DMS153 treated with DMSO at 0.1 percent for 48 hours (cell line): ENCODE results near the gene FCGR3B.
"Not testable (repeated sequence)": the region's sequence is repeated elsewhere in the genome, so short reads cannot be mapped to it uniquely, and the experiment has no call there.

Experiments
- DNase-seq: peaks from one replicate; lab custom pipeline; 2025; ENCODE audit not compliant: unreplicated experiment; lab: John Stamatoyannopoulos, UW

The FCGR3B gene

GRCh38 chr1:161606541-161607336, 24.2 kb downstream of the FCGR3B start:
- DNase-seq: not testable (repeated sequence)

GRCh38 chr1:161605762-161606540, 25.0 kb downstream of the FCGR3B start:
- DNase-seq: not testable (repeated sequence)

- not testable (repeated sequence) for DNase-seq
Observed at GRCh38 chr1:161605024-161605423, 26.0 kb downstream of the FCGR3B start.

GRCh38 chr1:161597077-161597476, 33.9 kb downstream of the FCGR3B start:
- DNase-seq: not testable (repeated sequence)

GRCh38 chr1:161595583-161595982, 35.4 kb downstream of the FCGR3B start:
- not testable (repeated sequence) for DNase-seq

GRCh38 chr1:161595173-161595572, 35.8 kb downstream of the FCGR3B start:
- not testable (repeated sequence) for DNase-seq

- not testable (repeated sequence) for DNase-seq
Observed at GRCh38 chr1:161594269-161594984, 36.5 kb downstream of the FCGR3B start.

GRCh38 chr1:161593092-161593755, 37.8 kb downstream of the FCGR3B start:
- not testable (repeated sequence) for DNase-seq

- not testable (repeated sequence) for DNase-seq
Observed at GRCh38 chr1:161592586-161592985, 38.4 kb downstream of the FCGR3B start.

GRCh38 chr1:161589920-161590319, 41.1 kb downstream of the FCGR3B start:
- DNase-seq: not testable (repeated sequence)

- not testable (repeated sequence) for DNase-seq
Observed at GRCh38 chr1:161589365-161589764, 41.6 kb downstream of the FCGR3B start.

GRCh38 chr1:161588596-161588995, 42.4 kb downstream of the FCGR3B start:
- DNase-seq: not testable (repeated sequence)

GRCh38 chr1:161582882-161583281, 48.1 kb downstream of the FCGR3B start:
- DNase-seq: not testable (repeated sequence)

- DNase-seq: not testable (repeated sequence)
Observed at GRCh38 chr1:161580879-161581537, 50.0 kb downstream of the FCGR3B start.

GRCh38 chr1:161579856-161580507, 51.0 kb downstream of the FCGR3B start:
- not testable (repeated sequence) for DNase-seq

GRCh38 chr1:161576676-161577075, 54.3 kb downstream of the FCGR3B start:
- not testable (repeated sequence) for DNase-seq
